Stimulated activated naive CD8-positive, alpha-beta T cell treated with anti-CD3 and anti-CD28 coated beads, Interleukin-15, Interleukin-2, amounts not matched to agents 100 U/mL and 50 U/mL, for 24 hours (primary cell): ENCODE measurements around the gene SUGP1.

Experiments
- ATAC-seq: fragments of 150-1000 bp; cut with Tn5 transposase; one replicate; pipeline ENCODE4 v1.10.0; 2021
- DNase-seq: peaks from one replicate; pipeline ENCODE4 v3.0.0; 2021

Gene SUGP1

DNA sequence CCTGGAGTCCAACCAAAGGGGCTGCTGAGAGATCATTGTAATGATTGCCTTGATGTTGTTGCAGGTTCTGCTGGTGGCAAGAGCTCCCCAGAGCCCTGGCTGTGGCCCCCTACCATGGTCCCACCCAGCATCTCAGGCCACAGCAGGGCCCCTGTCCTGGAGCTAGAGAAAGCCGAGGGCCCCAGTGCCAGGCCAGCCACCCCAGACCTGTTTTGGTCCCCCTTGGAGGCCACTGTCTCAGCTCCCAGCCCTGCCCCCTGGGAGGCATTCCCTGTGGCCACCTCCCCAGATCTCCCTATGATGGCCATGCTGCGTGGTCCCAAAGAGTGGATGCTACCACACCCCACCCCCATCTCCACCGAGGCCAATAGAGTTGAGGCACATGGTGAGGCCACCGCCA is 93.1 kb downstream of the SUGP1 start:
- ATAC-seq (no peak), DNase-seq (no peak)

- no peak for ATAC-seq
- no peak for DNase-seq
Observed at GRCh38 chr19:19226663-19227062, 93.6 kb downstream of the SUGP1 start.

DNA sequence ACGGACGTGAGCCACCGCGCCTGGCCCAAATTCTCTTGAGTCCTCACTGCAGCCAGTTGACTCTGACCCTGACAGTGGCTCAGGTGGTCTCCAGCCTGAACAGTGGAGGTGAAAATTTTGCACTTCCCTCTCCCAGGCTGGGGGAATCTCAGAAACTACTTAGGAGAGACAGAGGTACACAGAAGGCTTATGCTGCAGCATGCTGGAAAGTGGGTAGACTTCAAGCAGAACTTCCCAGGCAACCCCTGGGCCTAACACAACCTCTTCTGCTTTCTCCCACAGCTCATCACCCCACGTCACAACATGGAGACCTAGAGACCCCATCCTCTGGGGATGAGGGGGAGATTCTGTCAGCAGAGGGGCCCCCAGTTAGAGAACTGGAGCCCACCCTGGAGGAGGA is 94.1 kb downstream of the SUGP1 start:
- DNase-seq = no peak
- ATAC-seq = no peak
